GM18520 (cell line): ENCODE results near the gene XXYLT1.

ENCODE experiments used
- ATAC-seq: cut with Tn5 transposase; IDR thresholded peaks from one replicate; pipeline ENCODE4 v1.9.1; 2021; ENCODE audit not compliant: unreplicated experiment

Gene XXYLT1

GRCh38 chr3:195172896-195173295 is 98.1 kb downstream of the XXYLT1 start:
- ATAC-seq, result no peak

GRCh38 chr3:195172039-195172684 is 98.8 kb downstream of the XXYLT1 start:
- ATAC-seq, result no peak

GRCh38 chr3:195171093-195171873 is 99.7 kb downstream of the XXYLT1 start:
- ATAC-seq, result no peak

GRCh38 chr3:195170496-195170895 is 100.5 kb downstream of the XXYLT1 start:
- ATAC-seq, result no peak

GRCh38 chr3:195169011-195169649 is 101.8 kb downstream of the XXYLT1 start:
- ATAC-seq, result no peak

GRCh38 chr3:195168009-195168762 is 102.8 kb downstream of the XXYLT1 start:
- no peak for ATAC-seq

- ATAC-seq, result no peak
These were observed 105.2 kb downstream of the XXYLT1 start for GRCh38 chr3:195165790-195166189.

GRCh38 chr3:195165265-195165609 is 105.7 kb downstream of the XXYLT1 start:
- no peak for ATAC-seq

- no peak for ATAC-seq
These were observed 106.2 kb downstream of the XXYLT1 start for GRCh38 chr3:195164573-195165264.

- ATAC-seq, result no peak
These were observed 107.0 kb downstream of the XXYLT1 start for GRCh38 chr3:195163719-195164572.

GRCh38 chr3:195162816-195163215 is 108.1 kb downstream of the XXYLT1 start:
- ATAC-seq, result no peak

GRCh38 chr3:195162033-195162669 is 108.8 kb downstream of the XXYLT1 start:
- no peak for ATAC-seq

- no peak for ATAC-seq
These were observed 110.0 kb downstream of the XXYLT1 start for GRCh38 chr3:195160908-195161434.

GRCh38 chr3:195160257-195160898 is 110.6 kb downstream of the XXYLT1 start:
- ATAC-seq, result no peak

- no peak for ATAC-seq
These were observed 111.2 kb downstream of the XXYLT1 start for GRCh38 chr3:195159814-195160165.

GRCh38 chr3:195159117-195159813 is 111.7 kb downstream of the XXYLT1 start:
- no peak for ATAC-seq

- ATAC-seq, result no peak
These were observed 114.6 kb downstream of the XXYLT1 start for GRCh38 chr3:195156286-195156890.
